ENCODE results near the gene HS3ST5.

HS3ST5 gene

GRCh38 chr6:114096561-114097172, 246.2 kb downstream of the HS3ST5 start:
- Histone ChIP-seq H3K9ac (ENCODE audit: insufficient read length) (no peak overlapping the region), H3K9me3 (ENCODE audit: low read depth, low read length) (no peaks in the 10 kb centered on the region), H3K27ac (no peak overlapping the region), H3K4me3 (no peak overlapping the region), H3K36me3 (ENCODE audit: insufficient read depth, low read length) (no peaks in the 10 kb centered on the region)
- DNase-seq (ENCODE audit: low read depth, low spot score) = peak; percentile 22
- no peak for TF ChIP-seq POLR2AphosphoS5 (IDR thresholded peaks at IDR 0.05; ENCODE audit: borderline replicate concordance, low read depth, low read length)
- no peak for TF ChIP-seq EZH2 (IDR thresholded peaks at IDR 0.05)
- no peak for TF ChIP-seq FOXP2 (optimal IDR thresholded peaks at IDR 0.05; ENCODE audit: control extremely low read depth, extremely low read length, insufficient read depth)

- TF ChIP-seq FOXP2 (optimal IDR thresholded peaks at IDR 0.05; ENCODE audit: control extremely low read depth, extremely low read length, insufficient read depth) = no peak
- TF ChIP-seq POLR2AphosphoS5 (IDR thresholded peaks at IDR 0.05; ENCODE audit: borderline replicate concordance, low read depth, low read length) = no peak
- no peak for TF ChIP-seq EZH2 (IDR thresholded peaks at IDR 0.05)
- DNase-seq (ENCODE audit: low read depth, low spot score) = no peak
- Histone ChIP-seq H3K27ac (no peak overlapping the region), H3K9me3 (ENCODE audit: low read depth, low read length) (no peaks in the 10 kb centered on the region), H3K9ac (ENCODE audit: insufficient read length) (no peak overlapping the region), H3K36me3 (ENCODE audit: insufficient read depth, low read length) (no peaks in the 10 kb centered on the region), H3K4me3 (no peak overlapping the region)
Measured at GRCh38 chr6:114092943-114093342, 249.9 kb downstream of the HS3ST5 start.

DNA sequence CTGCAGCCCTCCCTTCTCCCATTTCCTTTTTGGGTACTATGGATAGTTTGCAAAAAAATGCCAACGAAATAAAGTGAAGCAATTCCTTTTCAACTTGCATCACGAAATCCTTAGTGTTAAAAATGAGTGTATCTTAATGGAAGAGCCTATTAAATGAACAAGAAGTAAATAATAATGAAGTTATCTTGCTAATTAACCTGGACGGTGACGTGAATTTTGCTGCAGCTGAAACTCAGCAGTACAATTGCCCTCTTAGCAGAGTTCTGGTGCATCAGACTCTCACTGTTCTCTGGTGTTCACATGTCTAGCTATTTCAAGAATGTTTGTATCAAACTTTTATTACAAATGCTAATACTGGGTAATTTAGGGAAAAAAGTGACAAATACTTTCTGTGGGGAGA, 252.2 kb downstream of the HS3ST5 start:
- no peaks in the 10 kb centered on the region for H3K9me3 ChIP-seq (ENCODE audit: low read depth, low read length)
- TF ChIP-seq POLR2AphosphoS5 (IDR thresholded peaks at IDR 0.05; ENCODE audit: borderline replicate concordance, low read depth, low read length) = no peak

DNA sequence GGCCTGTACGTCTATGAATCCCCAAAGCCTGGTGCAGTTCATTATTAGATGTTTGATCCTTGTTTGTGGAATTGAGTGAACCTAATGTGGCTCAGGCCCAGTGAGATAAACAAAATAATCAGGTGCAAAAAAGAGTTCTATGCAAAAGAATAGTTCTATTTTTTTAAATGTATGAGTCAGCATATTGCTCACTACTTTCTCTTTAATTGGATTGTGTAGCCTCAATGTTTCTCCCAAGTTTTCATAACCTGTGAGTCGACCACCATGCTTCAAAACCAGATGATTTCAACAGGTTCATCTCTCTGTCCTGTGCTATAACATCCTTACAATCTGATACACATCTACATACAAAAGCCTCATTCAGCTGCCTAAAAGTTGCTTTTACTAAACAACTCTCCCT, 255.3 kb downstream of the HS3ST5 start:
- Histone ChIP-seq H3K9me3 (ENCODE audit: low read depth, low read length) (no peaks in the 10 kb centered on the region), H3K4me3 (no peak overlapping the region), H3K27ac (no peak overlapping the region), H3K9ac (ENCODE audit: insufficient read length) (no peak overlapping the region), H3K36me3 (ENCODE audit: insufficient read depth, low read length) (no peaks in the 10 kb centered on the region)
- DNase-seq (ENCODE audit: low read depth, low spot score) = no peak
- TF ChIP-seq POLR2AphosphoS5 (IDR thresholded peaks at IDR 0.05; ENCODE audit: borderline replicate concordance, low read depth, low read length) (no peak), FOXP2 (optimal IDR thresholded peaks at IDR 0.05; ENCODE audit: control extremely low read depth, extremely low read length, insufficient read depth) (no peak), EZH2 (IDR thresholded peaks at IDR 0.05) (no peak)

More for the DNA sequence above, 252.2 kb downstream of the HS3ST5 start:
- no peak overlapping the region for H3K27ac ChIP-seq
- H3K4me3 ChIP-seq = no peak overlapping the region
- H3K36me3 ChIP-seq (ENCODE audit: insufficient read depth, low read length) = no peaks in the 10 kb centered on the region
- no peak overlapping the region for H3K9ac ChIP-seq (ENCODE audit: insufficient read length)
- no peak for DNase-seq (ENCODE audit: low read depth, low spot score)

GRCh38 chr6:114085211-114085610, 257.6 kb downstream of the HS3ST5 start:
- no peak overlapping the region for H3K9ac ChIP-seq (ENCODE audit: insufficient read length)
- no peaks in the 10 kb centered on the region for H3K9me3 ChIP-seq (ENCODE audit: low read depth, low read length)
- TF ChIP-seq FOXP2 (optimal IDR thresholded peaks at IDR 0.05; ENCODE audit: control extremely low read depth, extremely low read length, insufficient read depth) (no peak), POLR2AphosphoS5 (IDR thresholded peaks at IDR 0.05; ENCODE audit: borderline replicate concordance, low read depth, low read length) (no peak), EZH2 (IDR thresholded peaks at IDR 0.05) (no peak)
- no peaks in the 10 kb centered on the region for H3K36me3 ChIP-seq (ENCODE audit: insufficient read depth, low read length)
- H3K27ac ChIP-seq = no peak overlapping the region
- no peak overlapping the region for H3K4me3 ChIP-seq
- no peak for DNase-seq (ENCODE audit: low read depth, low spot score)

GRCh38 chr6:114084327-114084890, 258.4 kb downstream of the HS3ST5 start:
- H3K27ac ChIP-seq = no peak overlapping the region
- H3K9ac ChIP-seq (ENCODE audit: insufficient read length) = no peak overlapping the region
- TF ChIP-seq EZH2 (IDR thresholded peaks at IDR 0.05) (no peak), FOXP2 (optimal IDR thresholded peaks at IDR 0.05; ENCODE audit: control extremely low read depth, extremely low read length, insufficient read depth) (no peak), POLR2AphosphoS5 (IDR thresholded peaks at IDR 0.05; ENCODE audit: borderline replicate concordance, low read depth, low read length) (no peak)
- H3K36me3 ChIP-seq (ENCODE audit: insufficient read depth, low read length) = no peaks in the 10 kb centered on the region
- no peak overlapping the region for H3K4me3 ChIP-seq
- no peaks in the 10 kb centered on the region for H3K9me3 ChIP-seq (ENCODE audit: low read depth, low read length)
- no peak for DNase-seq (ENCODE audit: low read depth, low spot score)

- TF ChIP-seq FOXP2 (optimal IDR thresholded peaks at IDR 0.05; ENCODE audit: control extremely low read depth, extremely low read length, insufficient read depth) (no peak), POLR2AphosphoS5 (IDR thresholded peaks at IDR 0.05; ENCODE audit: borderline replicate concordance, low read depth, low read length) (no peak), EZH2 (IDR thresholded peaks at IDR 0.05) (no peak)
Measured at GRCh38 chr6:114083251-114083650, 259.6 kb downstream of the HS3ST5 start.

DNA sequence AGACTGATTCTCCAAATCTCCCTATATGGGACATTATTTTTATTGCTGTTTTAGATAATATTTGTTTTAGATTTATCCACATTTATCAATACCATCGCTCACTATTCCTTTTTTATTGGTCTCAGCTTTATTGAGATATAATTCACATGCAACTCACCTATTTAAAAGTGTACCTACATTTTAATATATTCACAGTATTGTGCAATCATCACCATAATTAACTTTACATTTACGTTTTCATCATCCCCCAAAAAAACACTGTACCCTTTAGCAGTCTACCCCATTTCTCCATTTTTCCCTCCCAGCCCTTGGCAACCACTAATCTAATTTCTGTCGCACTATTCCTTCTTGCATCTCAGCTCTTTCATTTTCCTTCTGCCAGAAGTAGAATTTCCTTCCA, 261.1 kb downstream of the HS3ST5 start:
- no peak overlapping the region for H3K27ac ChIP-seq
- no peak overlapping the region for H3K4me3 ChIP-seq
- H3K9ac ChIP-seq (ENCODE audit: insufficient read length) = no peak overlapping the region
- no peaks in the 10 kb centered on the region for H3K9me3 ChIP-seq (ENCODE audit: low read depth, low read length)
- TF ChIP-seq POLR2AphosphoS5 (IDR thresholded peaks at IDR 0.05; ENCODE audit: borderline replicate concordance, low read depth, low read length) (no peak), FOXP2 (optimal IDR thresholded peaks at IDR 0.05; ENCODE audit: control extremely low read depth, extremely low read length, insufficient read depth) (no peak), EZH2 (IDR thresholded peaks at IDR 0.05) (no peak)
- H3K36me3 ChIP-seq (ENCODE audit: insufficient read depth, low read length) = no peaks in the 10 kb centered on the region
- DNase-seq (ENCODE audit: low read depth, low spot score) = no peak

More at GRCh38 chr6:114083251-114083650, 259.6 kb downstream of the HS3ST5 start:
- Histone ChIP-seq H3K36me3 (ENCODE audit: insufficient read depth, low read length) (no peaks in the 10 kb centered on the region), H3K4me3 (no peak overlapping the region), H3K9ac (ENCODE audit: insufficient read length) (no peak overlapping the region), H3K9me3 (ENCODE audit: low read depth, low read length) (no peaks in the 10 kb centered on the region), H3K27ac (no peak overlapping the region)
- DNase-seq (ENCODE audit: low read depth, low spot score) = no peak
